HepG2 (cell line): ENCODE measurements around the gene PLK3. TPM values are rescaled to one million over a fixed set of nuclear protein-coding genes. Genes with fewer than 3 reads are reported as not detected.
A peak's percentile ranks its signal among the peaks of the same experiment; 100 is the strongest.

Source experiments
- ELK4 ChIP-seq: sonication (generic); formaldehyde crosslinking; IDR thresholded peaks from 2 replicates; pipeline ENCODE4 v1.9.0; 2021; ENCODE audit warnings: missing genetic modification reagents, borderline replicate concordance
- FOXP1 ChIP-seq, 2 experiments: fragments of 450-650 bp in 1 of 2; IDR thresholded peaks; 2 replicates each; pipeline ENCODE4 v1.6.1; 2017 to 2018; ENCODE audit warnings: antibody characterized with exemption in 1 of 2
- KAT8 ChIP-seq: IDR thresholded peaks from 2 replicates; pipeline ENCODE4 v1.6.1; 2016; ENCODE audit warnings: missing genetic modification reagents, missing compliant biosample characterization
- KLF6 ChIP-seq: IDR thresholded peaks from 2 replicates; pipeline ENCODE4 v1.8.0; 2016; ENCODE audit warnings: missing biosample characterization, missing genetic modification reagents
- NFATC3 ChIP-seq: sonication (generic); formaldehyde crosslinking; IDR thresholded peaks from 2 replicates; pipeline ENCODE4 v1.5.1; 2020; ENCODE audit warnings: mild to moderate bottlenecking, missing genetic modification reagents
- SOX13 ChIP-seq, 3 experiments: fragments of 450-650 bp in 1 of 3; sonication (generic) in 1 of 3; formaldehyde crosslinking in 1 of 3; IDR thresholded peaks in 2 of 3; conservative IDR thresholded peaks in 1 of 3; 2 replicates each; pipeline versions ENCODE4 v1.5.0 to v1.6.1; 2016 to 2020; ENCODE audit warnings: antibody characterized with exemption in 1 of 3, mild to moderate bottlenecking in 1 of 3, missing compliant biosample characterization in 1 of 3, missing genetic modification reagents in 1 of 3, moderate library complexity in 1 of 3
- SSRP1 ChIP-seq: IDR thresholded peaks from 2 replicates; pipeline ENCODE4 v1.6.1; 2016; ENCODE audit warnings: control low read depth
- ZBTB43 ChIP-seq: sonication (generic); formaldehyde crosslinking; conservative IDR thresholded peaks from 2 replicates; pipeline ENCODE4 v1.4.0; 2020; ENCODE audit warnings: missing genetic modification reagents
- ZNF275 ChIP-seq: sonication (generic); formaldehyde crosslinking; IDR thresholded peaks from 2 replicates; pipeline ENCODE4 v1.8.0; 2022; ENCODE audit warnings: missing genetic modification reagents, mild to moderate bottlenecking, inconsistent platforms, borderline replicate concordance
- ZNF407 ChIP-seq: sonication (generic); formaldehyde crosslinking; IDR thresholded peaks from one replicate; pipeline ENCODE4 v1.5.1; 2020; ENCODE audit warnings: mild to moderate bottlenecking, missing genetic modification reagents; ENCODE audit errors: not compliant biosample characterization
- ZNF530 ChIP-seq: sonication (generic); formaldehyde crosslinking; IDR thresholded peaks from 2 replicates; pipeline ENCODE4 v1.5.0; 2020; ENCODE audit warnings: low read depth, mild to moderate bottlenecking, missing genetic modification reagents
- ZNF556 ChIP-seq: sonication (generic); formaldehyde crosslinking; IDR thresholded peaks from 2 replicates; pipeline ENCODE4 v1.4.0; 2020; ENCODE audit warnings: mild to moderate bottlenecking, missing genetic modification reagents, borderline replicate concordance
- ZNF605 ChIP-seq: sonication (generic); formaldehyde crosslinking; IDR thresholded peaks from 2 replicates; pipeline ENCODE4 v1.8.0; 2022; ENCODE audit warnings: mild to moderate bottlenecking, missing genetic modification reagents
- ZNF615 ChIP-seq: sonication (generic); formaldehyde crosslinking; IDR thresholded peaks from 2 replicates; pipeline ENCODE4 v1.5.0; 2020; ENCODE audit warnings: mild to moderate bottlenecking, missing genetic modification reagents, borderline replicate concordance
- polyA plus RNA-seq, 8 experiments: library from polyadenylated mRNA; depleted of rRNA in 3 of 8; stranded (reverse) in 7 of 8; unstranded in 1 of 8; fragments of >200 nt; fragmentation: Illumina TruSeq in 4 of 8; extraction: Trizol in 4 of 8; gene quantifications; 2 replicates each; pipeline versions ENCODE4 v1.2.1 to v1.2.3, GENCODE V29; 2011 to 2016; ENCODE audit warnings: low read depth in 4 of 8, missing spikeins in 1 of 8, mixed read lengths in 1 of 8; ENCODE audit not compliant: insufficient read depth in 1 of 8
- total RNA-seq, 5 experiments: library from RNA; depleted of rRNA; stranded (reverse); fragments of >200 nt; fragmentation: Illumina TruSeq; extraction: Trizol; gene quantifications; 2 replicates each; pipeline ENCODE4 v1.2.3, GENCODE V29; 2016; ENCODE audit warnings: low read depth in 1 of 5

Gene PLK3
- total and polyA plus RNA-seq, 2 of the 13 experiments (the other 11 are each of a cell fraction or from before 2014, with no cell fraction given) = 9.8 to 16.9 TPM

GRCh38 chr1:44775078-44775929, 24.9 kb upstream of the PLK3 start, which contains the start of gene RPS8 (continued):
- TF ChIP-seq NFATC3 (CRISPR knock-in tag) = no peak; the same call in 1 of the 2 replicates
- TF ChIP-seq ZNF275 = 0 out of 2 replicates have a peak, but pooled peaks have one; percentile 65
- no peak for TF ChIP-seq ELK4 (CRISPR knock-in tag)
- TF ChIP-seq ZNF615 = peak; percentile 82; the same call in 1 of the 2 replicates
- peak; percentile 97 for TF ChIP-seq KAT8
- no peak for TF ChIP-seq FOXP1 (IDR thresholded peaks at IDR 0.05)
- 0 out of 2 replicates have a peak, but pooled peaks have one; percentile 22 for TF ChIP-seq FOXP1 (CRISPR knock-in tag; IDR thresholded peaks at IDR 0.05)
- peak; percentile 37 for TF ChIP-seq ZNF407 (CRISPR knock-in tag)
- peak; percentile 78 for TF ChIP-seq ZBTB43 (CRISPR knock-in tag)
- TF ChIP-seq ZNF530 (CRISPR knock-in tag) = no peak
- TF ChIP-seq SSRP1 (CRISPR knock-in tag) = no peak
- TF ChIP-seq KLF6 (CRISPR knock-in tag) = peak; percentile 90
- no peak for TF ChIP-seq SOX13 (IDR thresholded peaks at IDR 0.05)
- peak in 1 of 2 experiments; percentile 28; a peak in 1 of 4 replicates for TF ChIP-seq SOX13 (CRISPR knock-in tag; conservative IDR thresholded peaks at IDR 0.05 in 1 of 2, IDR thresholded peaks at IDR 0.05 in 1 of 2)
- peak; percentile 65; the same call in 1 of the 2 replicates for TF ChIP-seq ZNF556 (CRISPR knock-in tag)
- TF ChIP-seq ZNF605 (CRISPR knock-in tag) = peak; percentile 92
